ENCODE data around the gene COL4A3. TPM values are rescaled to one million over a fixed set of nuclear protein-coding genes. Genes with fewer than 3 reads are reported as not detected.

The COL4A3 gene
- total and polyA plus RNA-seq, 9 of the 15 experiments (the other 6 are each of a cell fraction or from before 2014, with no cell fraction given) = not detected

DNA sequence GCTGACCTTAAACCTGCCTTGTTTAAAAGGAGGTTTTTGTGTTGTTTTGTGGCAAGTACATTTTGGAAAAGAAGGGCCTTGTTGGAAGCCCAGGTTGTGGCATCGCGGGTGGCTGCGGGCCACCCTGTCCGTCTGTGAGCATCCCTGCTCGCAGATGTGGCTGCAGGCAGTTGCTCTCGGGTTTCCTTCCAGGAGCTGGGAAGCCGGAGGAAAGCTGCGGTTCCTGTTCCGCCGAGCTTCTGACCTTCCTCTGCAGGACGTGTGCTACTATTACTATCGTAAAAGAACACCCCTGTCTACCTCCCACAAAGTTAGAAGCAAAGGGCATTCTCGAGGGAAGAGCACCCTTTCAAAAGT, 161.4 kb downstream of the COL4A3 start:
- POLR2A ChIA-PET = interaction anchor here (0.5 to 1.5 kb wide), 3 partner anchors 10 to 507 kb away, joined by 3 to 4 read pairs (median 3); no protein-coding TSS in a partner anchor
- CTCF ChIA-PET (ENCODE audit: low intra/inter-chr PET ratio) = no interaction called here
- peaks cover 4 to 7% of the 10 kb centered on the region in 2 experiments; a peak in 2 of 5 replicates for H3K4me1 ChIP-seq (replicated peaks in 1 of 2; ENCODE audit: control insufficient read depth in 2 of 2, insufficient read depth in 2 of 2, low read length in 2 of 2)
- peak overlapping the region; percentile 89 for H2AFZ ChIP-seq (ENCODE audit: low read depth, low read length)
- WGBS (ENCODE audit: insufficient coverage, low coverage, missing lambda C conversion rate) = 0% methylated on average over 11 of the region's 13 CpGs
- peak overlapping the region; percentile 76 for H3K4me2 ChIP-seq (ENCODE audit: insufficient read depth, low read length)
- H3K9me3 ChIP-seq (replicated peaks; ENCODE audit: control insufficient read depth, insufficient read depth, low read depth, low read length) = peaks cover 6% of the 10 kb centered on the region; the same call in 1 of the 2 replicates
- BruUV-seq (replicated peaks) = no TSS peak
- H3K4me3 ChIP-seq = peak overlapping the region; percentile 76
- H3K9ac ChIP-seq (ENCODE audit: insufficient read depth in 1 of 2, low read depth in 2 of 2, low read length in 2 of 2) = peak overlapping the region; percentile 78 to 94
- H3K9me1 ChIP-seq (ENCODE audit: control insufficient read depth, insufficient read depth, low read length) = no peaks in the 10 kb centered on the region
- ATAC-seq = peak; percentile 59
- intact Hi-C loops (cut with micrococcal nuclease) (loop anchor here (10.0 kb wide), 1 partner anchor 191 kb away; no protein-coding TSS in a partner anchor), in situ Hi-C loops (cut with MboI) (no loop called here)
- no peaks in the 10 kb centered on the region for H3K27me3 ChIP-seq (ENCODE audit: control insufficient read depth in 2 of 2, insufficient read depth in 2 of 2, low read length in 2 of 2)
- peaks cover 18% of the 10 kb centered on the region for H3K36me3 ChIP-seq (ENCODE audit: control insufficient read depth, insufficient read depth, low read length)
- FAIRE-seq = no peak
- DNase-seq (ENCODE audit: extremely low read depth in 1 of 4, low spot score in 3 of 4) = peak; percentile 8 to 48 (median 15)
- peak overlapping the region; percentile 78 for H3K27ac ChIP-seq (ENCODE audit: extremely low read depth, low read depth, low read length)
- H4K20me1 ChIP-seq (replicated peaks; ENCODE audit: control insufficient read depth, insufficient read depth, low read length) = no peaks in the 10 kb centered on the region
- peaks cover 40% of the 10 kb centered on the region for H3K79me2 ChIP-seq (ENCODE audit: control insufficient read depth, insufficient read depth, low read length)
- TF ChIP-seq RAD21 (CRISPR knock-in tag; conservative IDR thresholded peaks at IDR 0.05 in 1 of 2, IDR thresholded peaks at IDR 0.05 in 1 of 2) (no peak), LEF1 (IDR thresholded peaks at IDR 0.05) (no peak), ZZZ3 (IDR thresholded peaks at IDR 0.05) (no peak), CBX2 (IDR thresholded peaks at IDR 0.05; ENCODE audit: insufficient read depth, low read length, poor library complexity, severe bottlenecking) (no peak), SIN3A (IDR thresholded peaks at IDR 0.05; ENCODE audit: borderline replicate concordance in 2 of 2, control insufficient read depth in 1 of 2, low read depth in 2 of 2, low read length in 2 of 2) (0 out of 4 replicates have a peak, but pooled peaks of 1 of the 2 experiments have one; percentile 20), PTRF (tag; IDR thresholded peaks at IDR 0.05) (no peak), RBBP5 (IDR thresholded peaks at IDR 0.05; ENCODE audit: borderline replicate concordance, insufficient read depth, low read length, poor library complexity, severe bottlenecking) (peak; percentile 4), ZNF232 (CRISPR knock-in tag; IDR thresholded peaks at IDR 0.05) (no peak), ZFX (CRISPR knock-in tag; IDR thresholded peaks at IDR 0.05) (no peak), ZNF121 (CRISPR knock-in tag; conservative IDR thresholded peaks at IDR 0.05) (no peak)
- TF ChIP-seq, protein P1, sequence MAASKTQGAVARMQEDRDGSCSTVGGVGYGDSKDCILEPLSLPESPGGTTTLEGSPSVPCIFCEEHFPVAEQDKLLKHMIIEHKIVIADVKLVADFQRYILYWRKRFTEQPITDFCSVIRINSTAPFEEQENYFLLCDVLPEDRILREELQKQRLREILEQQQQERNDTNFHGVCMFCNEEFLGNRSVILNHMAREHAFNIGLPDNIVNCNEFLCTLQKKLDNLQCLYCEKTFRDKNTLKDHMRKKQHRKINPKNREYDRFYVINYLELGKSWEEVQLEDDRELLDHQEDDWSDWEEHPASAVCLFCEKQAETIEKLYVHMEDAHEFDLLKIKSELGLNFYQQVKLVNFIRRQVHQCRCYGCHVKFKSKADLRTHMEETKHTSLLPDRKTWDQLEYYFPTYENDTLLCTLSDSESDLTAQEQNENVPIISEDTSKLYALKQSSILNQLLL (CRISPR knock-in tag; IDR thresholded peaks at IDR 0.05; ENCODE audit: borderline replicate concordance) = no peak

Measured in K562 (cell line).